ENCODE data around the gene CCSER1. TPM values are rescaled to one million over a fixed set of nuclear protein-coding genes. Genes with fewer than 3 reads are reported as not detected.

Gene CCSER1
- total and polyA plus RNA-seq, 2 of the 8 experiments (the other 6 are each of a cell fraction or from before 2014, with no cell fraction given), result 0.26 to 0.84 TPM

GRCh38 chr4:90207887-90208454 is 80.8 kb downstream of the CCSER1 start:
- Histone ChIP-seq H3K27me3 (replicated peaks in 1 of 4; ENCODE audit: control insufficient read depth in 3 of 4, extremely low read depth in 1 of 4, insufficient read depth in 3 of 4, low read length in 3 of 4) (no peaks in the 10 kb centered on the region), H2AK5ac (ENCODE audit: low read depth, low read length) (no peak overlapping the region), H2BK5ac (ENCODE audit: low read depth, low read length) (no peak overlapping the region), H3K4me2 (ENCODE audit: insufficient read depth in 1 of 2, low read depth in 2 of 2, low read length in 2 of 2) (no peak overlapping the region), H4K20me1 (replicated peaks in 1 of 2; ENCODE audit: control insufficient read depth in 1 of 2, insufficient read depth in 2 of 2, low read length in 2 of 2) (no peaks in the 10 kb centered on the region), H4K8ac (ENCODE audit: extremely low read depth, insufficient read depth, low read length) (peak overlapping the region; percentile 16; the same call in 1 of the 2 replicates), H3K4me3 (ENCODE audit: extremely low read depth in 1 of 4, insufficient read depth in 2 of 4, low read depth in 3 of 4, low read length in 4 of 4) (no peak overlapping the region), H3K79me2 (ENCODE audit: control insufficient read depth in 1 of 2, insufficient read depth in 2 of 2, low read length in 2 of 2) (no peaks in the 10 kb centered on the region), H3K4me1 (replicated peaks in 1 of 4; ENCODE audit: control insufficient read depth in 3 of 4, insufficient read depth in 4 of 4, low read length in 3 of 4) (peaks cover 0 to 6% (median under 1%) of the 10 kb centered on the region in 4 experiments; a peak in 3 of 7 replicates), H3K79me1 (ENCODE audit: low read depth, low read length) (no peaks in the 10 kb centered on the region), H3K9me3 (ENCODE audit: insufficient read depth in 2 of 2, low read depth in 1 of 2, low read length in 1 of 2) (no peaks in the 10 kb centered on the region), H3K4ac (replicated peaks; ENCODE audit: insufficient read length, low read depth, low read length) (no peak overlapping the region), H3K23me2 (ENCODE audit: low read depth, low read length) (no peaks in the 10 kb centered on the region), H2BK120ac (replicated peaks; ENCODE audit: low read depth, low read length) (no peak overlapping the region), H2BK12ac (ENCODE audit: low read depth, low read length) (no peak overlapping the region), H3K14ac (ENCODE audit: insufficient read length) (no peak overlapping the region), H3K9ac (replicated peaks in 1 of 4; ENCODE audit: extremely low read depth in 1 of 4, low read depth in 3 of 4, low read length in 3 of 4) (no peak overlapping the region), H2BK15ac (ENCODE audit: low read length) (no peak overlapping the region), H4K5ac (ENCODE audit: insufficient read length, low read depth, low read length) (no peak overlapping the region), H2AFZ (ENCODE audit: low read length) (0 out of 2 replicates have a peak overlapping the region, but pooled peaks have one; percentile 76), H3K56ac (replicated peaks; ENCODE audit: insufficient read length, low read depth, low read length) (no peak overlapping the region), H3K18ac (ENCODE audit: extremely low read depth, low read length) (no peak overlapping the region), H3K23ac (ENCODE audit: insufficient read length) (no peak overlapping the region), H3K27ac (ENCODE audit: low read depth, low read length) (no peak overlapping the region), H4K91ac (replicated peaks; ENCODE audit: insufficient read length, low read length) (no peak overlapping the region), H3K36me3 (ENCODE audit: control insufficient read depth in 2 of 4, insufficient read depth in 4 of 4, low read length in 3 of 4) (no peaks in the 10 kb centered on the region), H2BK20ac (ENCODE audit: low read length) (no peak overlapping the region)
- FAIRE-seq, result no peak
- POLR2A ChIA-PET (ENCODE audit: partially characterized antibody), result interaction anchor here (0.6 to 1.4 kb wide), 2 partner anchors 11 to 15 kb away, joined by 3 read pairs; no protein-coding TSS in a partner anchor
- no peak for DNase-seq (ENCODE audit: low read depth in 1 of 2, low spot score in 2 of 2)
- 81% methylated on average over 10 of the region's 10 CpGs; no CpG with 5 or more reads in 1 of the 2 experiments for WGBS, 2 experiments (ENCODE audit: extremely low coverage in 1 of 2, insufficient coverage in 1 of 2, insufficient read length in 1 of 2, insufficient replicate concordance in 2 of 2, low coverage in 1 of 2, low lambda C conversion rate in 2 of 2, missing lambda C conversion rate in 1 of 2)
- CTCF ChIA-PET (ENCODE audit: partially characterized antibody), result interaction anchor here (0.7 kb wide), 1 partner anchor 229 kb away, joined by 3 read pairs; no protein-coding TSS in a partner anchor
- no peak for TF ChIP-seq POLR2A (IDR thresholded peaks at IDR 0.05; ENCODE audit: control extremely low read depth in 1 of 2, low read depth in 2 of 2, low read length in 2 of 2)
- no peak for TF ChIP-seq PHF8 (conservative IDR thresholded peaks at IDR 0.05; ENCODE audit: low read depth, low read length)
- no peak for TF ChIP-seq BACH1 (IDR thresholded peaks at IDR 0.05; ENCODE audit: low read length)
- no peak for TF ChIP-seq RFX5 (IDR thresholded peaks at IDR 0.05; ENCODE audit: borderline replicate concordance, low read depth, low read length)
- TF ChIP-seq CBX8 (IDR thresholded peaks at IDR 0.05; ENCODE audit: borderline replicate concordance, low read depth, low read length), result no peak
- TF ChIP-seq GABPA (IDR thresholded peaks at IDR 0.05; ENCODE audit: borderline replicate concordance, insufficient read depth, low read length), result no peak
- TF ChIP-seq NRF1 (IDR thresholded peaks at IDR 0.05; ENCODE audit: low read depth, low read length), result no peak
- no peak for TF ChIP-seq SIX5 (IDR thresholded peaks at IDR 0.05; ENCODE audit: low read depth, low read length)
- no peak for TF ChIP-seq POLR2AphosphoS5 (IDR thresholded peaks at IDR 0.05; ENCODE audit: low read depth, low read length)
- TF ChIP-seq, protein P1, sequence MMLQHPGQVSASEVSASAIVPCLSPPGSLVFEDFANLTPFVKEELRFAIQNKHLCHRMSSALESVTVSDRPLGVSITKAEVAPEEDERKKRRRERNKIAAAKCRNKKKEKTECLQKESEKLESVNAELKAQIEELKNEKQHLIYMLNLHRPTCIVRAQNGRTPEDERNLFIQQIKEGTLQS (IDR thresholded peaks at IDR 0.05; ENCODE audit: insufficient read depth, low read depth, low read length), result no peak
- no peak for TF ChIP-seq TCF12 (IDR thresholded peaks at IDR 0.05; ENCODE audit: low read depth, low read length)
- TF ChIP-seq CHD2 (IDR thresholded peaks at IDR 0.05; ENCODE audit: low read length), result no peak
- no peak for TF ChIP-seq KDM1A (IDR thresholded peaks at IDR 0.05; ENCODE audit: borderline replicate concordance, low read length)
- TF ChIP-seq KDM5A (IDR thresholded peaks at IDR 0.05; ENCODE audit: low read length), result no peak
